ENCODE measurements around the gene SGSM1.

The SGSM1 gene

DNA sequence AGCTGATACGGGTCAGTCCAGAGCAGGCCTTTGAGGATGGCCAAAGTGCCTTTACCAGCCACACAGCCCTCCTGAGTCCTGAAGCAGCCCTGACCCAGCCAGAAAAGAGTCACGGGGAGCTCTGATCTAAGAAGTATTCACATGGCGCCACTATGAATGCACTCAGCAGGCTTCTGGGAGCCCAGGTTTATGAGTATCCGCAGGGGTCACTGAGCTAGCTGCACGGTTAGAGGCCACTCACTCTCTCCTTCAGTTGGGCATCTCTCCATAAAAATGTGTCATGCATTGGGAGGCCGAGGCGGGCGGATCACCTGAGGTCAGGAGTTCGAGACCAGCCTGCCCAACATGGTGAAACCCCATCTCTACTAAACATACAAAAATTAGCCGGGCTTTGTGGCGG, 156.8 kb downstream of the SGSM1 start:
- Histone ChIP-seq H3K27me3 (ENCODE audit: control insufficient read depth, insufficient read depth, low read length, poor library complexity, severe bottlenecking) (no peaks in the 10 kb centered on the region), H3K4me1 (ENCODE audit: control insufficient read depth, insufficient read depth, low read length) (no peaks in the 10 kb centered on the region), H3K9me3 (ENCODE audit: control insufficient read depth, low read length) (no peaks in the 10 kb centered on the region), H3K4me3 (ENCODE audit: insufficient read depth, low read depth, low read length) (no peak overlapping the region), H3K36me3 (ENCODE audit: control insufficient read depth, insufficient read depth, low read length) (no peaks in the 10 kb centered on the region), H3K27ac (ENCODE audit: insufficient read depth, low read depth, low read length, poor library complexity, severe bottlenecking) (no peak overlapping the region)
- WGBS, 2 experiments, result 84 to 89% methylated on average over 11 of the region's 11 CpGs

GRCh38 chr22:24964441-24964840, 158.4 kb downstream of the SGSM1 start:
- no peak overlapping the region for H3K27ac ChIP-seq (ENCODE audit: insufficient read depth, low read depth, low read length, poor library complexity, severe bottlenecking)
- WGBS, 2 experiments, result 93 to 97% methylated on average over 3 of the region's 3 CpGs
- no peaks in the 10 kb centered on the region for H3K9me3 ChIP-seq (ENCODE audit: control insufficient read depth, low read length)
- peaks cover 5% of the 10 kb centered on the region for H3K4me1 ChIP-seq (ENCODE audit: control insufficient read depth, insufficient read depth, low read length)
- H3K36me3 ChIP-seq (ENCODE audit: control insufficient read depth, insufficient read depth, low read length), result no peaks in the 10 kb centered on the region
- H3K27me3 ChIP-seq (ENCODE audit: control insufficient read depth, insufficient read depth, low read length, poor library complexity, severe bottlenecking), result no peaks in the 10 kb centered on the region
- no peak overlapping the region for H3K4me3 ChIP-seq (ENCODE audit: insufficient read depth, low read depth, low read length)

DNA sequence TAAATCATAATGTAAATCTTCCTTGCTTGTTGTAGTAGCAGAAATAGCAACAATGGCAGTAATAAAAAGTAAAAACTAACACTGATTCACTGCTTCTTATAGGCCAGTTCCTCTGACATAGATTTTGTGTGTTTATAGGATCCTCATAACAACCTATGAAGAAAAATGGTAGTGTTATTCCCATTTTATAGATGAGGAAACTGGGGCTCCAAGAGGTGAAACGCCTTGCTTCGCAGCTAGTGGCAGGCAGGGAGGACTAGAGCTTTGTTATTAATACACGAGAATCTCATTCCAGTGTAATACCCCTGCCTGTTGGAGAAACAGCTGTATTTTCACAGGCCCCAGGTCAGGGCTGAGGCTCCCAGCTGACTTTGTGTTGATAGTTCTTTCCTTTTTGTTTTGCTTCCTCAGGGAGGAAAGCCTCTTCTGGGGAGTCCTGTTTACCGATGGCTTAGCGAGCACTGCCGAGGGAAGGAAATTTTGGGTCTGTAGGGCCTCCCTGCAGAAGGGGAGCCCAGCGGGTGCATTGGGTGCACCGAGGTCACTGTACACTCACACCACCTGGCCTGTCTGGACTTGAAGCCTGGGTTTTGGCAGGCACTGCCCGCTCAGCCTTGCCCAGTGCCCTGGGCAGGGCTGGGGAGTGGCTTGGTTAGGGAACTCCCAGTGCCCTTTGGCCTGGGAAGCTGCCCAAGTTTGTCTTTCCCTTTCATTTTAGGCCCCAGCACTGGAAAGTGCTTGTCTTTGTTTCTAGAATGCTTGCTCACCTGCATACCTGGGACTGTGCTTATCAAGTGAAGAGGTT, 160.0 kb downstream of the SGSM1 start:
- no peak overlapping the region for H3K27ac ChIP-seq (ENCODE audit: insufficient read depth, low read depth, low read length, poor library complexity, severe bottlenecking)
- no peaks in the 10 kb centered on the region for H3K36me3 ChIP-seq (ENCODE audit: control insufficient read depth, insufficient read depth, low read length)
- WGBS, 2 experiments, result 78 to 83% methylated on average over 9 of the region's 9 CpGs

GRCh38 chr22:24968066-24968561, 162.1 kb downstream of the SGSM1 start:
- whole genome bisulfite sequencing, 2 experiments, result 84% methylated on average over 8 of the region's 8 CpGs
- Histone ChIP-seq H3K27ac (ENCODE audit: insufficient read depth, low read depth, low read length, poor library complexity, severe bottlenecking) (no peak overlapping the region), H3K4me1 (ENCODE audit: control insufficient read depth, insufficient read depth, low read length) (peaks cover 9% of the 10 kb centered on the region), H3K36me3 (ENCODE audit: control insufficient read depth, insufficient read depth, low read length) (no peaks in the 10 kb centered on the region), H3K9me3 (ENCODE audit: control insufficient read depth, low read length) (no peaks in the 10 kb centered on the region), H3K4me3 (ENCODE audit: insufficient read depth, low read depth, low read length) (no peak overlapping the region), H3K27me3 (ENCODE audit: control insufficient read depth, insufficient read depth, low read length, poor library complexity, severe bottlenecking) (no peaks in the 10 kb centered on the region)

More for the DNA sequence above, 160.0 kb downstream of the SGSM1 start:
- no peak overlapping the region for H3K4me3 ChIP-seq (ENCODE audit: insufficient read depth, low read depth, low read length)
- no peaks in the 10 kb centered on the region for H3K27me3 ChIP-seq (ENCODE audit: control insufficient read depth, insufficient read depth, low read length, poor library complexity, severe bottlenecking)
- H3K4me1 ChIP-seq (ENCODE audit: control insufficient read depth, insufficient read depth, low read length), result peaks cover 9% of the 10 kb centered on the region
- no peaks in the 10 kb centered on the region for H3K9me3 ChIP-seq (ENCODE audit: control insufficient read depth, low read length)

GRCh38 chr22:24969560-24970301, 163.7 kb downstream of the SGSM1 start:
- Histone ChIP-seq H3K36me3 (ENCODE audit: control insufficient read depth, insufficient read depth, low read length) (no peaks in the 10 kb centered on the region), H3K4me3 (ENCODE audit: insufficient read depth, low read depth, low read length) (no peak overlapping the region), H3K9me3 (ENCODE audit: control insufficient read depth, low read length) (no peaks in the 10 kb centered on the region), H3K4me1 (ENCODE audit: control insufficient read depth, insufficient read depth, low read length) (peaks cover 9% of the 10 kb centered on the region), H3K27ac (ENCODE audit: insufficient read depth, low read depth, low read length, poor library complexity, severe bottlenecking) (no peak overlapping the region), H3K27me3 (ENCODE audit: control insufficient read depth, insufficient read depth, low read length, poor library complexity, severe bottlenecking) (no peaks in the 10 kb centered on the region)
- 63 to 70% methylated on average over 12 of the region's 12 CpGs for WGBS, 2 experiments

DNA sequence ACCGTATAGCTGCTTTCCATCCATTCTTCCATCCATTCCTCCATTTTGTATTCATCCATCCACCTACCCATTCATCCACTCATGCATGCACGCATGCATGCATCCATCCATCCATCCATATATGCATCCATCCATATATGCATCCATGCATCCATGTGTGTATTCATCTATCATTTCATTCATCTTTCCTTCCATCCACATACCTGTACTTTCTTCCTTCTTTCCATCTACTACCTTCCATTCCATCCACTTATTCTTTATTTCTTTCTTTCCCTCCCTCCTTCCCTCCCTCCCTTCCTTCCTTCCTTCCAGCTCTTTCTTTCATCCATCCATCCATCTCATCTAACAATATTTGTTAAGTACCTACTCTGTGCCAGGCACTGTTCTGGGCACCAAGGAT, 166.4 kb downstream of the SGSM1 start:
- WGBS, 2 experiments, result 94 to 96% methylated on average over 2 of the region's 2 CpGs
- Histone ChIP-seq H3K27me3 (ENCODE audit: control insufficient read depth, insufficient read depth, low read length, poor library complexity, severe bottlenecking) (no peaks in the 10 kb centered on the region), H3K4me1 (ENCODE audit: control insufficient read depth, insufficient read depth, low read length) (peaks cover 27% of the 10 kb centered on the region)

GRCh38 chr22:24973872-24974271, 167.9 kb downstream of the SGSM1 start:
- Histone ChIP-seq H3K36me3 (ENCODE audit: control insufficient read depth, insufficient read depth, low read length) (no peaks in the 10 kb centered on the region), H3K9me3 (ENCODE audit: control insufficient read depth, low read length) (no peaks in the 10 kb centered on the region), H3K27ac (ENCODE audit: insufficient read depth, low read depth, low read length, poor library complexity, severe bottlenecking) (no peak overlapping the region), H3K4me1 (ENCODE audit: control insufficient read depth, insufficient read depth, low read length) (peaks cover 32% of the 10 kb centered on the region), H3K4me3 (ENCODE audit: insufficient read depth, low read depth, low read length) (no peak overlapping the region), H3K27me3 (ENCODE audit: control insufficient read depth, insufficient read depth, low read length, poor library complexity, severe bottlenecking) (no peaks in the 10 kb centered on the region)
- 92 to 94% methylated on average over 6 of the region's 6 CpGs for WGBS, 2 experiments

More for the DNA sequence above, 166.4 kb downstream of the SGSM1 start:
- H3K27ac ChIP-seq (ENCODE audit: insufficient read depth, low read depth, low read length, poor library complexity, severe bottlenecking), result no peak overlapping the region
- H3K4me3 ChIP-seq (ENCODE audit: insufficient read depth, low read depth, low read length), result no peak overlapping the region
- H3K9me3 ChIP-seq (ENCODE audit: control insufficient read depth, low read length), result no peaks in the 10 kb centered on the region
- H3K36me3 ChIP-seq (ENCODE audit: control insufficient read depth, insufficient read depth, low read length), result no peaks in the 10 kb centered on the region

DNA sequence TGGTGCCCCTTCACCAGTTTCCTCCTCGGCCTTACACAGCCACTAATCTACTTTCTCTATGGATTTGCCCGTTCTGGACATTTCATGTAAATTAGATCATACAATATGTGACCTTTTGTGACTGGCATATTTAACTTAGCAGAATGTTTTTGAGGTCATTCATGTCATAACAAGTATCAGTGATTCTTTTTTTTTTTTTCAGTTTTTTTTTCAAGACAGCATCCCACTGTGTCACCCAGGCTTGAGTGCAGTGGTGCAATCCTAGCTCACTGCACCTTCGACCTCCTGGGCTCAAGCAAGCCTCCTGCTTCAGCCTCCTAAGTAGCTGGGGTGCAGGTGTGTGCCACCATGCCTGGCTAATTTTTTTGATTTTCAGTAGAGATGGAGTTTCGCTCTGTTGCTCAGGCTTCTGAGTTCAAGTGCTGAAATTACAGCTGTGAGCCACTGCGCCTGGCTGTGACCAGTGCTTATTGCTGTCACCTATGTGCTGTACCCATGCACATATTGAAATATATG, 169.2 kb downstream of the SGSM1 start:
- no peaks in the 10 kb centered on the region for H3K36me3 ChIP-seq (ENCODE audit: control insufficient read depth, insufficient read depth, low read length)
- no peak overlapping the region for H3K27ac ChIP-seq (ENCODE audit: insufficient read depth, low read depth, low read length, poor library complexity, severe bottlenecking)
- H3K9me3 ChIP-seq (ENCODE audit: control insufficient read depth, low read length), result no peaks in the 10 kb centered on the region
- H3K4me3 ChIP-seq (ENCODE audit: insufficient read depth, low read depth, low read length), result no peak overlapping the region
- no peaks in the 10 kb centered on the region for H3K27me3 ChIP-seq (ENCODE audit: control insufficient read depth, insufficient read depth, low read length, poor library complexity, severe bottlenecking)
- peaks cover 24% of the 10 kb centered on the region for H3K4me1 ChIP-seq (ENCODE audit: control insufficient read depth, insufficient read depth, low read length)
- 88 to 95% methylated on average over 5 of the region's 5 CpGs for WGBS, 2 experiments

DNA sequence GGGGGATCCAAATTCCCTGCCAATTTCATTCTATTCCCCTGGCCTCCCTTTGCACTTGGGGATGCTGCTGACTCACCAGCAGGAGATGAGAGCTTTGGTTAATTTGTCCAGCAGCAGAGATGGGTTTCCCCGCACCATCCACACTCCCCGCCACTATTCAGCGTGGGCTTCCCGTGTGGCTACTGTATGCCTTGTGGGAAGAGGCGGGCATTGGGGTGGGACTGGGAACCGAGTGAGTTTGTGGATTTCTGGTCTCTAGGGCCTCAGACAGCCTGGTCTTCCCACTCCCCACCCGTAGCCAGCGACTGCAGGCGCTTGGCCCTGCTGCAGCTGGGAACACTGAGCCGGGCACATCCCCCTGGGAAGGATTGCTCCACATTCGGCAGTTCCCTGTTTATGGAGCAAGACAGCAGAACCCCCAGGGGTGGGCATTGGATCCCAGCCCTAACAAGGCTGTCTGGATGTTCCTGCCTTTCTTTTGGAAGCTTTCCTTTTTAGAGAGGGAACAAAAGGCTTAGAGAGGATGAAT, 169.9 kb downstream of the SGSM1 start:
- 53 to 55% methylated on average over 11 of the region's 11 CpGs for WGBS, 2 experiments

More for the DNA sequence above, 169.9 kb downstream of the SGSM1 start:
- no peaks in the 10 kb centered on the region for H3K9me3 ChIP-seq (ENCODE audit: control insufficient read depth, low read length)
- no peak overlapping the region for H3K4me3 ChIP-seq (ENCODE audit: insufficient read depth, low read depth, low read length)
- no peaks in the 10 kb centered on the region for H3K27me3 ChIP-seq (ENCODE audit: control insufficient read depth, insufficient read depth, low read length, poor library complexity, severe bottlenecking)
- no peak overlapping the region for H3K27ac ChIP-seq (ENCODE audit: insufficient read depth, low read depth, low read length, poor library complexity, severe bottlenecking)
- no peaks in the 10 kb centered on the region for H3K36me3 ChIP-seq (ENCODE audit: control insufficient read depth, insufficient read depth, low read length)
- H3K4me1 ChIP-seq (ENCODE audit: control insufficient read depth, insufficient read depth, low read length), result peaks cover 24% of the 10 kb centered on the region

All from ectodermal cell (in vitro differentiated cells).